OCI-LY3 (cell line): ENCODE data around the gene METTL2B.
"Not testable (repeated sequence)": the region's sequence is repeated elsewhere in the genome, so short reads cannot be mapped to it uniquely, and the experiment has no call there.

Experiments
- EZH2phosphoT487 ChIP-seq: fragments of 200-600 bp; shearing (Covaris generic); IDR thresholded peaks from 2 replicates; pipeline ENCODE4 v1.6.1; 2018; ENCODE audit warnings: antibody characterized with exemption, mixed run types, low read depth
- TF ChIP-seq, protein P1 (sequence below): fragments of 200-600, 300-600 bp; sonication (generic); IDR thresholded peaks from 2 replicates; pipeline ENCODE4 v1.5.1; 2014; ENCODE audit warnings: antibody characterized with exemption, low read length, low read depth

DNA sequence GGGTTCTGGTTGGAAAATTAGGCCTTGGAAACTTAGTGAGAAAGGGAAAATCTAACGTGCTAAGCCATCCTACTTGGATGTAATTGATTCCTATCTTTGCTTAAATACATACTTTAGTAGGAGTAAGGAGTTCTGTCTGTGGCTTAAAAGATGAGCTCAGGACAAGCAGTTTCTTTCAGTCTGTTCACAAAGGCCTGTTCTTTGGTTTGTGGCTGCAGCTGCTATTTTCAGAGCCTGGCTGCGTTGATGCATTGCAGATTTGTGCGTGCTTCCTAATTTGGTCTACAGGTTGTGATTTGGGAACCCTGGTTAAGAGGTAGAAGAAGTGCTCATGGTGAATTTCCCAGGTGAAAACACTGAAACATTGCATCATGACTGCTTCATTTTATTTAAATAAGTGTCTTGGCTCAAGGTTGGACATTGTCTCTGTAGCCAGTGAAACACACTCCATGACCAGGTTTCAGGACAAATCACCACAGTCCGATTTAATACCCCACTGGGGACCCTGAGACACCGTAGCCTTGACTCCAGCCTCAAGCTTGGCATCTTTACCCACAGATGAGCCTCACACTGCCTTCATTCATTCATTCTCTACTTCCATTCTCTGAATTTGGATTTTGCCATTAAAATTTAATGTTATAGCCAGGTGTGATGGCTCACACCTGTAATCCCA is 30.9 kb downstream of the METTL2B start:
- TF ChIP-seq, protein P1, sequence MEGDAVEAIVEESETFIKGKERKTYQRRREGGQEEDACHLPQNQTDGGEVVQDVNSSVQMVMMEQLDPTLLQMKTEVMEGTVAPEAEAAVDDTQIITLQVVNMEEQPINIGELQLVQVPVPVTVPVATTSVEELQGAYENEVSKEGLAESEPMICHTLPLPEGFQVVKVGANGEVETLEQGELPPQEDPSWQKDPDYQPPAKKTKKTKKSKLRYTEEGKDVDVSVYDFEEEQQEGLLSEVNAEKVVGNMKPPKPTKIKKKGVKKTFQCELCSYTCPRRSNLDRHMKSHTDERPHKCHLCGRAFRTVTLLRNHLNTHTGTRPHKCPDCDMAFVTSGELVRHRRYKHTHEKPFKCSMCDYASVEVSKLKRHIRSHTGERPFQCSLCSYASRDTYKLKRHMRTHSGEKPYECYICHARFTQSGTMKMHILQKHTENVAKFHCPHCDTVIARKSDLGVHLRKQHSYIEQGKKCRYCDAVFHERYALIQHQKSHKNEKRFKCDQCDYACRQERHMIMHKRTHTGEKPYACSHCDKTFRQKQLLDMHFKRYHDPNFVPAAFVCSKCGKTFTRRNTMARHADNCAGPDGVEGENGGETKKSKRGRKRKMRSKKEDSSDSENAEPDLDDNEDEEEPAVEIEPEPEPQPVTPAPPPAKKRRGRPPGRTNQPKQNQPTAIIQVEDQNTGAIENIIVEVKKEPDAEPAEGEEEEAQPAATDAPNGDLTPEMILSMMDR = not testable (repeated sequence)
- not testable (repeated sequence) for TF ChIP-seq EZH2phosphoT487
